ENCODE results near the gene C6orf58. TPM values are rescaled to one million over a fixed set of nuclear protein-coding genes. Genes with fewer than 3 reads are reported as not detected.

The C6orf58 gene
- total RNA-seq, 1 experiment from 2014 or later: 0.20 TPM

- no peak overlapping the region for H3K9ac ChIP-seq (ENCODE audit: low read length)
- RAD21 ChIA-PET (ENCODE audit: low non-redundant PET in 1 of 2, low total read pairs in 2 of 2, uncharacterized antibody in 2 of 2, unreplicated experiment in 2 of 2): no interaction called here
- H3K27ac ChIP-seq (ENCODE audit: low read depth, low read length): no peak overlapping the region
- no peak overlapping the region for H3K4me3 ChIP-seq (replicated peaks in 1 of 2; ENCODE audit: low read depth in 1 of 2, low read length in 2 of 2)
- H3K9me3 ChIP-seq (ENCODE audit: control insufficient read depth in 1 of 2, insufficient read depth in 1 of 2, low read depth in 1 of 2, low read length in 2 of 2): no peaks in the 10 kb centered on the region
- no TSS peak for BruUV-seq (replicated peaks)
- no peak overlapping the region for H3K4me2 ChIP-seq (ENCODE audit: low read length)
- TF ChIP-seq TCF7L2 (IDR thresholded peaks at IDR 0.05; ENCODE audit: borderline replicate concordance, extremely low read depth, insufficient read depth, insufficient read length): no peak
- no peak for TF ChIP-seq MAX (IDR thresholded peaks at IDR 0.05)
- no peak for TF ChIP-seq EGR1 (IDR thresholded peaks at IDR 0.05; ENCODE audit: low read depth)
- TF ChIP-seq CEBPB (IDR thresholded peaks at IDR 0.05; ENCODE audit: low read depth): 0 out of 2 replicates have a peak, but pooled peaks have one; percentile 8
- TF ChIP-seq FOSL1 (IDR thresholded peaks at IDR 0.05; ENCODE audit: low read depth): peak; percentile 42; the same call in 1 of the 2 replicates
- 0 out of 2 replicates have a peak, but pooled peaks have one; percentile 24 for TF ChIP-seq JUND (IDR thresholded peaks at IDR 0.05)
- no peak for TF ChIP-seq ZBTB33 (IDR thresholded peaks at IDR 0.05; ENCODE audit: extremely low read depth, insufficient replicate concordance, low read length)
- no peak for TF ChIP-seq POLR2A (IDR thresholded peaks at IDR 0.05; ENCODE audit: borderline replicate concordance, extremely low read depth, insufficient read depth, insufficient read length)
- no peak for TF ChIP-seq EZH2 (IDR thresholded peaks at IDR 0.05)
- no peak for TF ChIP-seq REST (IDR thresholded peaks at IDR 0.05; ENCODE audit: low read depth)
- no peak for TF ChIP-seq ELF1 (IDR thresholded peaks at IDR 0.05; ENCODE audit: borderline replicate concordance, low read depth)
- TF ChIP-seq SRF (IDR thresholded peaks at IDR 0.05; ENCODE audit: low read depth): no peak
- TF ChIP-seq ZFX (IDR thresholded peaks at IDR 0.05): no peak
- no peak for TF ChIP-seq RAD21 (IDR thresholded peaks at IDR 0.05; ENCODE audit: low read depth)
- no peak for TF ChIP-seq CTCF (IDR thresholded peaks at IDR 0.05 in 2 of 3, conservative IDR thresholded peaks at IDR 0.05 in 1 of 3; ENCODE audit: borderline replicate concordance in 1 of 3, insufficient read depth in 1 of 3, low read depth in 2 of 3, low read length in 2 of 3)
- no peak for TF ChIP-seq EZH2phosphoT487 (IDR thresholded peaks at IDR 0.05; ENCODE audit: borderline replicate concordance)
- TF ChIP-seq YY1 (IDR thresholded peaks at IDR 0.05; ENCODE audit: extremely low read depth, insufficient replicate concordance, low read depth, low read length): no peak
- TF ChIP-seq POLR2AphosphoS5 (IDR thresholded peaks at IDR 0.05; ENCODE audit: low read depth, low read length): no peak
- no peak for TF ChIP-seq CBX3 (IDR thresholded peaks at IDR 0.05; ENCODE audit: low read depth)
- TF ChIP-seq ZNF274 (IDR thresholded peaks at IDR 0.05; ENCODE audit: low read depth, low read length): no peak
- peak; percentile 30; the same call in 1 of the 2 replicates for TF ChIP-seq SP1 (IDR thresholded peaks at IDR 0.05; ENCODE audit: low read depth)
- no peaks in the 10 kb centered on the region for H3K36me3 ChIP-seq (ENCODE audit: control insufficient read depth in 1 of 2, insufficient read depth in 2 of 2, low read length in 2 of 2)
- H3K4me1 ChIP-seq (ENCODE audit: control insufficient read depth in 1 of 2, insufficient read depth in 2 of 2, low read length in 2 of 2): peaks cover 2 to 7% of the 10 kb centered on the region in 2 experiments; a peak in 2 of 4 replicates
- no peak overlapping the region for H2AFZ ChIP-seq (ENCODE audit: low read depth, low read length, poor library complexity, severe bottlenecking)
- DNase-seq (ENCODE audit: low read depth, low spot score) (peak; percentile 46), ATAC-seq (peak; percentile 50; the same call in 1 of the 2 replicates)
- H3K27me3 ChIP-seq (ENCODE audit: insufficient read depth, low read length): no peaks in the 10 kb centered on the region
- CTCF ChIA-PET: no interaction called here
- POLR2A ChIA-PET: no interaction called here
- no peaks in the 10 kb centered on the region for H3K9me2 ChIP-seq (ENCODE audit: insufficient read depth)
- H4K20me1 ChIP-seq (ENCODE audit: insufficient read depth): no peaks in the 10 kb centered on the region
- no peaks in the 10 kb centered on the region for H3K79me2 ChIP-seq (ENCODE audit: insufficient read depth, low read length)
- intact Hi-C loops (cut with micrococcal nuclease): no loop called here
These were observed 15.3 kb upstream of the C6orf58 start for GRCh38 chr6:127561660-127562059.

Measured in HCT116 (cell line).